Esophagus (tissue), 2 donors: Measurements from ENCODE around the gene NFE2L2. TPM values are rescaled to one million over a fixed set of nuclear protein-coding genes. Genes with fewer than 3 reads are reported as not detected.

Experiments
- polyA plus RNA-seq, 2 donors: library from polyadenylated mRNA; stranded (reverse); fragments of 200-250 nt; gene quantifications; one replicate each; pipeline ENCODE4 v1.2.3, GENCODE V29; 2013
- donor health status: healthy with polysubstance abuse.
- donor health status: Bipolar disorder and iron deficiency.

Gene NFE2L2
- polyA plus RNA-seq, 2 donors = 91.9 to 155 TPM

Other genes starting within 250 kb of the NFE2L2 start
- 100 to 1,000 TPM; 202 to 240 TPM for gene HNRNPA3, start 51.9 kb downstream of the NFE2L2 start, polyA plus RNA-seq
- gene AGPS, start 128.0 kb upstream of the NFE2L2 start, polyA plus RNA-seq = 1 to 10 TPM; 3.7 to 6.4 TPM